Kidney (tissue), 14 donors: ENCODE data around the gene ATP6V1F. TPM values are rescaled to one million over a fixed set of nuclear protein-coding genes. Genes with fewer than 3 reads are reported as not detected.

Experiments used
- DNase-seq, 5 donors: peaks; one replicate each; pipeline ENCODE4 v3.0.0-alpha.2; 2013 to 2020
- FAIRE-seq: peaks from 2 replicates; lab custom pipeline; 2012; peaks lifted over from hg19 to GRCh38; lab: Jason Lieb, UNC
- H3K27ac ChIP-seq, 2 donors: one replicate each; pipeline ENCODE4 v1.7.0; 2013; ENCODE audit warnings: low read depth in 2 of 2, low read length in 2 of 2, inconsistent platforms in 1 of 2
- H3K27me3 ChIP-seq: one replicate; pipeline ENCODE4 v1.7.1; 2013; ENCODE audit warnings: low read length, inconsistent platforms; ENCODE audit not compliant: control insufficient read depth, insufficient read depth
- H3K36me3 ChIP-seq, 3 donors: one replicate each; pipeline versions ENCODE4 v1.7.0 to v1.7.1; 2013; ENCODE audit warnings: low read length in 3 of 3, control low read depth in 1 of 3, inconsistent platforms in 1 of 3; ENCODE audit not compliant: insufficient read depth in 3 of 3, control insufficient read depth in 2 of 3
- H3K4me1 ChIP-seq, 3 donors: one replicate each; pipeline versions ENCODE4 v1.7.0 to v1.7.1; 2013; ENCODE audit warnings: low read length in 3 of 3, inconsistent platforms in 1 of 3, low read depth in 1 of 3; ENCODE audit not compliant: control insufficient read depth in 2 of 3, insufficient read depth in 2 of 3
- H3K4me3 ChIP-seq, 3 donors: one replicate each; pipeline versions ENCODE4 v1.7.0 to v1.8.1; 2013; ENCODE audit warnings: low read length in 3 of 3, control low read depth in 1 of 3, inconsistent platforms in 1 of 3
- H3K9ac ChIP-seq, 3 donors: one replicate each; pipeline versions ENCODE4 v1.7.0 to v1.7.1; 2013; ENCODE audit warnings: low read length in 3 of 3, control low read depth in 1 of 3, inconsistent platforms in 1 of 3
- H3K9me3 ChIP-seq, 3 donors: one replicate each; pipeline versions ENCODE4 v1.7.0 to v1.7.1; 2013; ENCODE audit warnings: low read length in 3 of 3, control low read depth in 1 of 3, inconsistent platforms in 1 of 3; ENCODE audit not compliant: control insufficient read depth in 2 of 3, insufficient read depth in 1 of 3
- intact Hi-C: fragments of 100-400 bp; cut with DNase I; formaldehyde crosslinking; loops from one replicate; pipeline ENCODE4 v1.11.1; 2022
- polyA plus RNA-seq: library from polyadenylated mRNA; stranded (reverse); fragments of 350-450 nt; fragmentation: Illumina TruSeq; extraction: RNeasy Lipid Tissue Mini Kit (QIAGEN cat#74804); gene quantifications from one replicate; pipeline ENCODE4 v1.2.3, GENCODE V29; 2014; ENCODE audit warnings: low read depth, low replicate concordance; ENCODE audit not compliant: insufficient read depth
- total RNA-seq: library from RNA; stranded (reverse); fragmentation: NEBNext Ultra II Directional; extraction: Animal tissue kit (Norgen Biotek cat#: 25700); gene quantifications from one replicate; pipeline ENCODE4 v1.2.1, GENCODE V29; 2021
- TF ChIP-seq, protein P1 (sequence below): IDR thresholded peaks from 3 replicates; pipeline ENCODE4 v1.5.1; 2012; ENCODE audit warnings: mild to moderate bottlenecking, moderate library complexity, borderline replicate concordance; ENCODE audit not compliant: insufficient read depth; ENCODE audit errors: extremely low read depth
- donor health status: control.
- donor health status: control.
- donor health status: control.
- donor health status: control.
- donor health status: control.
- donor health status: DM: yes; HTN: yes; CAD: no.
- donor health status: Normal renal cell carcinoma (clear cell type).

ATP6V1F gene
- total and polyA plus RNA-seq, 2 donors from 2014 or later: 161 to 684 TPM

- Histone ChIP-seq H3K4me1 (no peaks in the 10 kb centered on the region), H3K27me3 (no peaks in the 10 kb centered on the region), H3K9ac (no peak overlapping the region), H3K27ac (no peak overlapping the region), H3K36me3 (peaks cover 0 to 4% (median 0%) of the 10 kb centered on the region in 3 donors), H3K9me3 (peaks cover 0 to 5% (median 0%) of the 10 kb centered on the region in 3 donors), H3K4me3 (no peak overlapping the region)
- TF ChIP-seq, protein P1, sequence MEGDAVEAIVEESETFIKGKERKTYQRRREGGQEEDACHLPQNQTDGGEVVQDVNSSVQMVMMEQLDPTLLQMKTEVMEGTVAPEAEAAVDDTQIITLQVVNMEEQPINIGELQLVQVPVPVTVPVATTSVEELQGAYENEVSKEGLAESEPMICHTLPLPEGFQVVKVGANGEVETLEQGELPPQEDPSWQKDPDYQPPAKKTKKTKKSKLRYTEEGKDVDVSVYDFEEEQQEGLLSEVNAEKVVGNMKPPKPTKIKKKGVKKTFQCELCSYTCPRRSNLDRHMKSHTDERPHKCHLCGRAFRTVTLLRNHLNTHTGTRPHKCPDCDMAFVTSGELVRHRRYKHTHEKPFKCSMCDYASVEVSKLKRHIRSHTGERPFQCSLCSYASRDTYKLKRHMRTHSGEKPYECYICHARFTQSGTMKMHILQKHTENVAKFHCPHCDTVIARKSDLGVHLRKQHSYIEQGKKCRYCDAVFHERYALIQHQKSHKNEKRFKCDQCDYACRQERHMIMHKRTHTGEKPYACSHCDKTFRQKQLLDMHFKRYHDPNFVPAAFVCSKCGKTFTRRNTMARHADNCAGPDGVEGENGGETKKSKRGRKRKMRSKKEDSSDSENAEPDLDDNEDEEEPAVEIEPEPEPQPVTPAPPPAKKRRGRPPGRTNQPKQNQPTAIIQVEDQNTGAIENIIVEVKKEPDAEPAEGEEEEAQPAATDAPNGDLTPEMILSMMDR: no peak
- intact Hi-C loops: no loop called here
- no peak for FAIRE-seq
- no peak for DNase-seq
Measured at GRCh38 chr7:128902761-128903585, 40.3 kb downstream of the ATP6V1F start.

GRCh38 chr7:128903621-128904361 lies 41.1 kb downstream of the ATP6V1F start:
- no peaks in the 10 kb centered on the region for H3K27me3 ChIP-seq
- H3K9ac ChIP-seq: no peak overlapping the region
- H3K27ac ChIP-seq: no peak overlapping the region
- H3K4me3 ChIP-seq: no peak overlapping the region
- FAIRE-seq (no peak), DNase-seq (peak in 1 of 5 donors; percentile 81)
- TF ChIP-seq, protein P1: no peak
- peaks cover 0 to 5% (median 0%) of the 10 kb centered on the region in 3 donors for H3K9me3 ChIP-seq
- intact Hi-C loops: no loop called here
- H3K36me3 ChIP-seq: peaks cover 0 to 4% (median 0%) of the 10 kb centered on the region in 3 donors
- H3K4me1 ChIP-seq: no peaks in the 10 kb centered on the region

DNA sequence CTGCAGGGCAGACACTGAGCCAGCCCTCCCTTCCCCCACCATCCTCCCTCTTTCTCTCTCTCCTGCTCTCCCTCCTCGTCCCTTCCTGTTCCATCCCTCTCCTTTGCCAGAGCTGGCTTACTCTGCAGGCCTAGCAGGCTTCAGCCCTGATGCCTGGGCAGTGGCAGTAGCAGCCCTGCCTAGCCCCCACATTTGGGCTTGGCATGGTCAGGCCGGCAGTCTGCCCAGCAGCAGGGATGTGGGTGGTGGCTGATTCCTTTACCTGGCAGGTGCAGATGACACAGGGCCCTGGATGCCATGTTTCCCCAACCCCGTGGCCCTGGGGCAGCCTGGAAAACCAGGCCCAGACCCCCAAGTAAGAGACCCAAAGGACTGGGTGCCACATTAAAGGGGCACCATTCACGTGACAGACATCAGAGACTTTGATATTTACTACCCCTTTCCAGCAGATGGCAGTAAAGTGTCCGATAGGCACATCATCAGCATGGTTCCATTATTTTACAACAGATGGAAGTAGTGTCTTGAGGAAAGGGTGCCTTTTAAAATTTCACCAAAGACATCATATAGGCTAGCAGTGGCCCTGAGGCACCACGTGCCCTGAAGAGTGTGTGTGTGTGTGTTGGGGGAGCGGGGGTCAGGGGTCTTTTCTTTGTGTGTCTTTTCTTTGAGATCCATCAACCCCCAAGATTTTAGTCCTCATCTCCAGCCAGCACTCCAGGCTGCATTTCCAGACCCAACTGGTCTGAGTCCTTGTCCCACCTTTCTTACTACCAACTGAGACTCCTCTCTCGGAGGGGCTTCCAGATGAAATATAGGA lies 41.9 kb downstream of the ATP6V1F start:
- Histone ChIP-seq H3K4me3 (no peak overlapping the region), H3K27me3 (no peaks in the 10 kb centered on the region), H3K9ac (no peak overlapping the region), H3K27ac (no peak overlapping the region), H3K4me1 (peaks cover 0 to 6% (median 3%) of the 10 kb centered on the region in 3 donors), H3K9me3 (peaks cover 0 to under 1% (median 0%) of the 10 kb centered on the region in 3 donors), H3K36me3 (peaks cover 0 to 4% (median 0%) of the 10 kb centered on the region in 3 donors)
- intact Hi-C loops: no loop called here
- peak in 2 of 5 donors; percentile 41 to 72 for DNase-seq
- TF ChIP-seq, protein P1: peak; percentile 76
- FAIRE-seq: no peak
